Lung (tissue), 12 donors: ENCODE data around the gene CYTH1. TPM values are rescaled to one million over a fixed set of nuclear protein-coding genes. Genes with fewer than 3 reads are reported as not detected.

Source experiments
- ATAC-seq: fragments of 200-7000 bp; cut with Tn5 transposase; one replicate; pipeline ENCODE4 v1.9.1; 2020; ENCODE audit warnings: moderate number of reproducible peaks; ENCODE audit not compliant: insufficient read depth, low FRiP score
- DNase-seq, 3 donors: peaks; one replicate each; pipeline ENCODE4 v3.0.0-alpha.2; 2013 to 2017
- H3K27ac ChIP-seq, 2 donors: one replicate each; pipeline ENCODE4 v1.5.1; 2013; ENCODE audit warnings: mild to moderate bottlenecking in 2 of 2, moderate library complexity in 2 of 2, control low read depth in 1 of 2, inconsistent platforms in 1 of 2, low read depth in 1 of 2, low read length in 1 of 2
- H3K27me3 ChIP-seq, 3 donors: one replicate each; pipeline ENCODE4 v1.5.1; 2013; ENCODE audit warnings: low read length in 2 of 3; ENCODE audit not compliant: control insufficient read depth in 3 of 3, insufficient read depth in 3 of 3
- H3K36me3 ChIP-seq, 4 donors: one replicate each; pipeline ENCODE4 v1.5.1; 2013; ENCODE audit warnings: low read length in 4 of 4, mild to moderate bottlenecking in 1 of 4, moderate library complexity in 1 of 4; ENCODE audit not compliant: control insufficient read depth in 4 of 4, insufficient read depth in 4 of 4
- H3K4me1 ChIP-seq, 5 donors: one replicate each; pipeline ENCODE4 v1.5.1; 2013; ENCODE audit warnings: low read length in 5 of 5, mild to moderate bottlenecking in 2 of 5, moderate library complexity in 1 of 5; ENCODE audit not compliant: control insufficient read depth in 5 of 5, insufficient read depth in 5 of 5
- H3K4me3 ChIP-seq: one replicate; pipeline ENCODE4 v1.5.1; 2013; ENCODE audit warnings: mild to moderate bottlenecking, control low read depth, moderate library complexity
- H3K9ac ChIP-seq, 2 donors: one replicate each; pipeline ENCODE4 v1.5.1; 2013; ENCODE audit warnings: low read length in 2 of 2, control low read depth in 1 of 2; ENCODE audit not compliant: insufficient read depth in 1 of 2
- H3K9me3 ChIP-seq, 4 donors: one replicate each; pipeline ENCODE4 v1.5.1; 2013; ENCODE audit warnings: low read length in 3 of 4, mild to moderate bottlenecking in 1 of 4, moderate library complexity in 1 of 4; ENCODE audit not compliant: control insufficient read depth in 4 of 4, insufficient read depth in 3 of 4
- CTCF ChIP-seq: IDR thresholded peaks from 2 replicates; pipeline ENCODE4 v1.5.1; 2012; ENCODE audit warnings: mild to moderate bottlenecking; ENCODE audit errors: control extremely low read depth, extremely low read depth
- WGBS, 2 donors: extraction: QIAGEN DNeasy Blood & Tissue Kit; methylation state at CpG; one replicate each; pipeline ENCODE4 v1.1.7; 2013; 5-methylcytosine and 5-hydroxymethylcytosine counted together
- polyA plus RNA-seq, 2 donors: library from polyadenylated mRNA; stranded (reverse); fragments of 200-250 nt; gene quantifications; one replicate each; pipeline ENCODE4 v1.2.1, GENCODE V29; 2013
- total RNA-seq, 2 donors: library from RNA; depleted of rRNA in 1 of 2; stranded (reverse); fragments of >200 nt in 1 of 2; gene quantifications; one replicate each; pipeline ENCODE4 v1.2.1, GENCODE V29; 2014 to 2021
- donor health status: control.
- donor health status: control.
- donor health status: Bipolar disorder and iron deficiency.
- donor health status: healthy.
- donor health status: DM: yes; HTN: yes; CAD: no.

Gene CYTH1
- total and polyA plus RNA-seq, 4 donors = 50.5 to 97.2 (median 76.0) TPM

GRCh38 chr17:78785011-78785662, 3.1 kb upstream of the CYTH1 start:
- Histone ChIP-seq H3K9me3 (no peaks in the 10 kb centered on the region), H3K9ac (no peak overlapping the region), H3K4me1 (peaks cover 0 to 18% (median 11%) of the 10 kb centered on the region in 5 donors), H3K27ac (peak overlapping the region in 1 of 2 donors; percentile 33), H3K36me3 (peaks cover 0 to 1% (median 0%) of the 10 kb centered on the region in 4 donors), H3K27me3 (no peaks in the 10 kb centered on the region), H3K4me3 (no peak overlapping the region)
- TF ChIP-seq CTCF = no peak
- ATAC-seq = no peak
- 87 to 93% methylated on average over 12 of the region's 12 CpGs for WGBS, 2 donors
- no peak for DNase-seq

GRCh38 chr17:78784352-78784751, 2.3 kb upstream of the CYTH1 start:
- TF ChIP-seq CTCF = no peak
- no peak overlapping the region for H3K9ac ChIP-seq
- H3K4me3 ChIP-seq = no peak overlapping the region
- WGBS, 2 donors = 90 to 91% methylated on average over 6 of the region's 6 CpGs
- H3K4me1 ChIP-seq = peaks cover 0 to 16% (median 9%) of the 10 kb centered on the region in 5 donors
- ATAC-seq = no peak
- no peaks in the 10 kb centered on the region for H3K9me3 ChIP-seq
- no peak for DNase-seq
- H3K36me3 ChIP-seq = peaks cover 0 to 1% (median 0%) of the 10 kb centered on the region in 4 donors
- H3K27ac ChIP-seq = no peak overlapping the region
- no peaks in the 10 kb centered on the region for H3K27me3 ChIP-seq

DNA sequence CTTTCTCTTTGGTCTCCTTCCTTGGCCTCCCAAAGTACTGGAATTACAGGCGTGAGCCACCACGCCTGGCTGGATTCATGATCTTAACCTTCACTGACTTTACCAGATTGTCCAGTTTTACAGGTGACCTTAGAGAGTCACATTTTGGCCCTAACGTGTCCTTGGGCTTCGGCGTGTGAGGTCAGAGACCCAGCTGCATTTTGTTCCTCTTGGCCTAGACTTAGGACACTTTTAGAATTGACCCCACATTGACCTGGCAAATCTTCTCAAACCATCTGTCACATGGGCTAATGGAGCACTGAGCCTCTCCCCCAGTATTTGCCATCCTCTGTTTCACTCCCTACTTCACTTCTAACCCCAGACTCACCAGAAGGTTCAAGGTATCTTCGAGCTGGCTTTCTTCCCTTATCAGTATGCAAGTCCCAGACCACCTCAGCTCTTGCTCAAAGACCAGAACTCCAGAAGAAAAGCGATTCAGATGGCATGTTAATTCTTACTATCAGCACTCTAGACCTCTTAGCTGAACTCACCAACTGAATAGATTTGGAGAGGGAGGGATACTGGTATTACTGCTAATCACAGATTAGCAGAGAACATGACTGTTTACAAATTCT, 1.7 kb upstream of the CYTH1 start:
- Histone ChIP-seq H3K4me1 (peaks cover 0 to 12% (median 5%) of the 10 kb centered on the region in 5 donors), H3K27me3 (no peaks in the 10 kb centered on the region), H3K9ac (no peak overlapping the region), H3K9me3 (no peaks in the 10 kb centered on the region), H3K36me3 (peaks cover 0 to 1% (median 0%) of the 10 kb centered on the region in 4 donors), H3K27ac (peak overlapping the region in 1 of 2 donors; percentile 45), H3K4me3 (no peak overlapping the region)
- WGBS, 2 donors = 67 to 87% methylated on average over 7 of the region's 7 CpGs
- DNase-seq (no peak), ATAC-seq (no peak)
- no peak for TF ChIP-seq CTCF
